Amniotic stem cell (primary cell): ENCODE measurements around the gene DGKZ.
"Not testable (repeated sequence)": the region's sequence is repeated elsewhere in the genome, so short reads cannot be mapped to it uniquely, and the experiment has no call there.

Experiments
- DNase-seq: peaks from one replicate; lab custom pipeline; 2025; lab: John Stamatoyannopoulos, UW

DGKZ gene

GRCh38 chr11:46367244-46367915, 20.1 kb downstream of the DGKZ start:
- DNase-seq: no peak

DNA sequence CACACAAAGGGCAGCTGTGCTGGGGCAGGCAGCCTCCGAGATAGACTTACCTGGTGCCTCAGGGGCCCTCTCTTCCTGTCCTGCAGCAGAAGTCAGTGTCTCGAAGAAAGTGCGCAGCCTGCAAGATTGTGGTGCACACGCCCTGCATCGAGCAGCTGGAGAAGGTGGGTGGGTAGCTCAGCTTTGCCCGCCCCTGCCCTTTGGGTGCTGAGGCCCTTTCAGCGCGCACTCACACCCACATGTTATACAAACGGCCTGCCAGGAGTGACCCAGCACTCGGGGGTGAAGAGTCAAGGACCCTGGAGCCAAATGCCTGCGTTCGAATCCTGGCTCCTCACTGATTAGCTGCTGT, 20.6 kb downstream of the DGKZ start:
- no peak for DNase-seq

DNA sequence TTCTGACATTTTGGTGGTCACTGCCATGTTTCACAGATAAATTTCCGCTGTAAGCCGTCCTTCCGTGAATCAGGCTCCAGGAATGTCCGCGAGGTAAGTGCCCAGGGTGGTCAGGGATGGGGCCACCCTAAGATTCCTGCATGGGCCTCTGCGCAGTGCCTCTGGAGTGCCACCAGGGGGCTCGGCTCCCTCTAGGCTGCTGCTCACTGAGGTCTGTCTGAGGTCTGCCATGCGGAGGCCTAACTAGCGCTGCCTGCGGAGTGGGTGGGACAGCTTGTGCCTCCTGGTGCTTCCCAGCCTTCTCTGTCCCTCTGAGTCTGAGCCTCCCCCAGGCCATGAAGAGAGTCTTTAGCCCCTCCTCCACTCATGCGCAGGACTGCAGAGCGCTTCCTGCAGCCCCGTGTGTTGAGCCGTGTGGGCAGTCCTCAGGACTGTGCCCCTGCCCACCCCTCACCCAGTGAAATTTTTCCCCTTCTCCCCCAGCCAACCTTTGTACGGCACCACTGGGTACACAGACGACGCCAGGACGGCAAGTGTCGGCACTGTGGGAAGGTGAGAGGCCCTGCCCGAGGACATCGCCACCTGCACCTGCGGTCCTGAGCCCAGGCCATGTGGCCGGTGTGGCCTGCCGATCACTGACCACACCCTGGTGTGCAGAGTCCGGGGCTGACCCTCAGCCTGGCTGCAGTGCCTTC, 22.3 kb downstream of the DGKZ start:
- no peak for DNase-seq

- no peak for DNase-seq
Observed at GRCh38 chr11:46370253-46370652, 23.0 kb downstream of the DGKZ start.

DNA sequence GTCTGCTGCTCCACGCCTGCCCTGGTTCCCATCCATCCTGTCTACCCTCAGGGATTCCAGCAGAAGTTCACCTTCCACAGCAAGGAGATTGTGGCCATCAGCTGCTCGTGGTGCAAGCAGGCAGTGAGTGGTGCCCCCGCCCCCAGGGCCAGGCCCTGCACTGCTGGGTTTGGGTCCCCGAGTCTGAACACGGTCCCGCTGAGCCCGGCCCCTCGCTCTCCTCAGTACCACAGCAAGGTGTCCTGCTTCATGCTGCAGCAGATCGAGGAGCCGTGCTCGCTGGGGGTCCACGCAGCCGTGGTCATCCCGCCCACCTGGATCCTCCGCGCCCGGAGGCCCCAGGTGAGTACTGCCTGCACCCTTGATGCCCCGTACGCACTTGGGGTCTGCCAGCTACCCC, 24.0 kb downstream of the DGKZ start:
- not testable (repeated sequence) for DNase-seq

- no peak for DNase-seq
Observed at GRCh38 chr11:46372086-46372485, 24.8 kb downstream of the DGKZ start.

DNA sequence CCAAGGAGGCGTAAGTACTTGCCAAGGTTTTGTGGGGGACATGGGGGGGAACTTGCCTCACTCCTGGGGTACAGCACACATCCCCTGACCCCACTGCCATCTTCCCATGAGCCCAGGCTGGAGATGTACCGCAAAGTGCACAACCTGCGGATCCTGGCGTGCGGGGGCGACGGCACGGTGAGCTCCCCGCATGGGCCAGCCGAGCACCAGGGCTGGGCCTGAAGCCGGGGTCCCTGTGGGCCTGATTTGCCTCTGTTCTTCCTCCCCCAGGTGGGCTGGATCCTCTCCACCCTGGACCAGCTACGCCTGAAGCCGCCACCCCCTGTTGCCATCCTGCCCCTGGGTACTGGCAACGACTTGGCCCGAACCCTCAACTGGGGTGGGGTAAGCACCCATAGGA, 25.2 kb downstream of the DGKZ start:
- DNase-seq: not testable (repeated sequence)

- no peak for DNase-seq
Observed at GRCh38 chr11:46373787-46374740, 26.8 kb downstream of the DGKZ start.

GRCh38 chr11:46374815-46375214, 27.6 kb downstream of the DGKZ start:
- no peak for DNase-seq

DNA sequence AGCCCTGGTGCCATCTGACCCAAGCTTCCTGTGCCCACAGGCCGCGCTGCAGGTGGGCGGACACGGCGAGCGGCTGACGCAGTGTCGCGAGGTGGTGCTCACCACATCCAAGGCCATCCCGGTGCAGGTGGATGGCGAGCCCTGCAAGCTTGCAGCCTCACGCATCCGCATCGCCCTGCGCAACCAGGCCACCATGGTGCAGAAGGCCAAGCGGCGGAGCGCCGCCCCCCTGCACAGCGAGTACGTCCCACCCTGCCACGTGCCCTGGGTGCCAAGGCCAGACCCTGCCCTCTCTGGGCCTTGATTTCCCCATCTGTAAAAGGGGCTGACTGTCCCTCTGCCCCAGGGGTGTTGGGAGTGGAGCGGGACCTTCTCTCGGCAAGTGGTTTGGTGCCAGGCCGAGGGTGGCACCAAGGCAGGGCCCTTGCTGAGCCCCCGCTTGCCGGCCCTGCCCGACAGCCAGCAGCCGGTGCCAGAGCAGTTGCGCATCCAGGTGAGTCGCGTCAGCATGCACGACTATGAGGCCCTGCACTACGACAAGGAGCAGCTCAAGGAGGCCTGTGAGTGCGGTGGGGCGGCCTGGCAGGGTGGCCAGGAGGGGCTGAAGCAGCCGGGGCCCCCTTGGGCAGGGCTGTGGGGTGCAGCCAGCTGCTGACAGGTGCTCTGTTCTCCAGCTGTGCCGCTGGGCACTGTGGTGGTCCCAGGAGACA, 28.3 kb downstream of the DGKZ start:
- DNase-seq: no peak

DNA sequence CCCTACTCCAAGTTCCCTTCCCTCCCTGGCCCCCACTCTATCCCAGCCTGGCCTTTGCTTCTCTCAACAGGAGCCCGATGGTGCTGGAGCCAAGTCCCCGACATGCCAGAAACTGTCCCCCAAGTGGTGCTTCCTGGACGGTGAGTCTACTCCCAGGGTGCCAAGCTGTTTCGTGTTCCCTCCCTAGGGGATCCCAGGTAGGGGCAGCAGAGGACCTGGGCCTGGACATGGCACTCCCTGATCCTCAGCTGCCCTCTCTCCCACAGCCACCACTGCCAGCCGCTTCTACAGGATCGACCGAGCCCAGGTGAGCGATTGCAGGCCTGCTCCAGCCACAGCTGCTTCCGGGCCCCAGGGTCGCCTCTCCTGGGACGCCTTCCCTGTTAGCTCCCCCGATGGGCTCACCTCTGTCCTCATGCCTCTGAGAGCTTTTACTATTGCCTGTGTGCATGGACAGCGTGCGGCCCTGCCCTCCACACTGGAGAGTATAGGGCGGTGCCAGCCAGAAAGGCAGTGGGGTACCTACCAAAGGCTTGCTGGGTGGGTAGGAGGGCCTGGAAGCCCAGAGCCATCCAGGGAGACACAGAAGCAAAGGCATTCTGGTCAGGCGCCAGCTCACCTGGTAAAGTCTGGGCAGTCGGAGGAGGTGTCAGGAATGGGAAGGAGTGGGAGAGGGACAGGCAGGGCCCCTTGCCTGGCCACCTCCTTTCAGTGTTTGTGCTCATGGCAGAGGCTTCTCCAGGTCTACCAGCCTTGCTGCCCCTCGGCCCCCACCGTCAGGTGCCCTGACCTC, 29.2 kb downstream of the DGKZ start:
- DNase-seq: no peak

DNA sequence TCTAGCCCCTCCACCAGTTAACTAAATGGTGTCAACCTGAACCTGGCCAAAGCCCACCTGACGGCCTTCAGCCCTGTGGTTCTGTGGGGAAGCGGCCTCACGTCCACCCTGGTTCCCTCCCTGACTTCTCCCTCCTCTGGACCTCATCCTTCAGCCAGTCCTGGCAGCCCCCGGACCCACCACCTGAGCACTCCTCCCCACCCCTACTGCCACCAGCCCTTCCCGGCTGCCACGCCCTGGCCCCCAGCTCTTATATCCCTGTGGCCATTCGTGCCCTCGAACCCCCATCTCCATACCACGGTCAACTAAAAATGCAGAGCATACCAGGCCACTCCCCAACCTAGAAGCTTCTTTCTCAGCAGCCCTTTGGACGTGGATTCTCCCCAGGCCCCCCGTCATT, 30.0 kb downstream of the DGKZ start:
- no peak for DNase-seq

DNA sequence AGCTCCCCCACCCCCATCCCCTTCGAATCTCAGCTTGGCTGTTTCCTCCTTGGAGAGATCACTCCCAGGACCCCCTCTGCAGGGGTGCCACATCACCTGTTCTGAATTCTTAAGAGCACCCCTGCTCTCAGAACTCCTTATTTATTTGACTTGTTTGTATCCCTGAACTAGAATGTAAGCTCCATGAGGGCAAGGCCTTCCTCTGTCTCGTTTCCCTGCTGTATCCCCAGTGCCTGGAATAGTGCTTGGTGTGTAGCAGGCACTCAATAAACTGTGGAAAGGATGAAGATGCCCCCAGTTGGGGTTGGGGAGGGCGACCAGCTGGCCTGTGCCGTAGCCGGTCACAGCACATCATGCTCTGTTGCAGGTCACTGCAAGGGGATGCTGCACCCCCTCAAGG, 30.6 kb downstream of the DGKZ start:
- no peak for DNase-seq

DNA sequence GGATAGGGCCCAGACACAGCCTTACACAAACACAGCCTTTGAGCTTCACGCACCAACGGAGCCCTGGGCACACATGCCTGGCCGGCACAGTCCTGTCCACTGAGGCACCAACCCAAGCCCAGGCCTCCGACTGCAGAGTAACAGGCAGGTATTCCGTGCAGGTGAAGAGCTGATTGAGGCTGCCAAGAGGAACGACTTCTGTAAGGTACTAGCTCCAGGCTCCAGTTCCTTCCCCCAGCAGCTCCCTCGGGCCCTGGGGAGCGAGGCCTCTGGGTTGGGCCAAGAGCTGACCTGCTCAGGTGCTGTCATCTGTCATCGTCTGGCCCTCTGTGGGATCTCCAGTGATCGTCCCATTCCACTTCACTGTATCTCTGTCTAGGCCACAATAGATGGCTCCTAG, 31.0 kb downstream of the DGKZ start:
- no peak for DNase-seq

DNA sequence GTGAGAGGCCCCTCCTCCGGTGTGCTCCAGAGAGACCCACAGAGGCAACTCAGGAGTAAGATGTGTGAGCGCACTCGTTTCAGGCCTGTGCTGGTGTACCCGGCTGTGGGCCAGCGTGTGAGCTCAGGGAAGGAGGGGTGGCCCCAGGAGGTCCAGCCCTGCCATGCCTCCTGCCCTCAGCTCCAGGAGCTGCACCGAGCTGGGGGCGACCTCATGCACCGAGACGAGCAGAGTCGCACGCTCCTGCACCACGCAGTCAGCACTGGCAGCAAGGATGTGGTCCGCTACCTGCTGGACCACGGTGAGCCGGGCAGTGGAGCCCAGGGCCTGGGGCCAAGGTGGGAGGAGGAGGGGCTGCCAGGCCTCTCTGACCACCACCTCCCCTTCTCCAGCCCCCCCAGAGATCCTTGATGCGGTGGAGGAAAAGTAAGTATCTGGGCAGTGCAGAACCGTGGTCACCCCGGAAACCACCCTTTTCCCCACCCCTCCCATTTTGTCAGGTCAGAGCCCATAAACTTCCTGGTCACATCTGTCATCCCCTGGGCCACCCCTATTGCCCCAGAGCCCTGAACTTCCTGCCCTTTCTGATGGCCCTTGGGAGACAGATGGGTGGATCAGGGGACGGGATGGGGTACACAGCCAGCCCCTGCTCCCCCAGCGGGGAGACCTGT, 31.7 kb downstream of the DGKZ start:
- DNase-seq: no peak

DNA sequence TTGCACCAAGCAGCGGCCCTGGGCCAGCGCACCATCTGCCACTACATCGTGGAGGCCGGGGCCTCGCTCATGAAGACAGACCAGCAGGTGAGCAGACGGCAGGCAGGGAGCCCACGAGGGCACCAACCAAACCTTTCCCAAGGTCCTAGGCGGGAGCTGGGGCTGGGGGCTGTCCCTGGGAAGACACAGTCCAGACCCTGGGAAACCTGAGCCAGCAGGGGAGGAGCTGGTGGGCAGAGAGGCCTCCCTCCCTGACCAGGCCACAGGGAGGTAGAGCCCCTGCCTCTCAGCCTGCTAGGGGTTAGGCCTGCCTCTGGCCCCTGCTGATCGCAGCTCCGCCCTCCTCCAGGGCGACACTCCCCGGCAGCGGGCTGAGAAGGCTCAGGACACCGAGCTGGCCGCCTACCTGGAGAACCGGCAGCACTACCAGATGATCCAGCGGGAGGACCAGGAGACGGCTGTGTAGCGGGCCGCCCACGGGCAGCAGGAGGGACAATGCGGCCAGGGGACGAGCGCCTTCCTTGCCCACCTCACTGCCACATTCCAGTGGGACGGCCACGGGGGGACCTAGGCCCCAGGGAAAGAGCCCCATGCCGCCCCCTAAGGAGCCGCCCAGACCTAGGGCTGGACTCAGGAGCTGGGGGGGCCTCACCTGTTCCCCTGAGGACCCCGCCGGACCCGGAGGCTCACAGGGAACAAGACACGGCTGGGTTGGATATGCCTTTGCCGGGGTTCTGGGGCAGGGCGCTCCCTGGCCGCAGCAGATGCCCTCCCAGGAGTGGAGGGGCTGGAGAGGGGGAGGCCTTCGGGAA, 32.4 kb downstream of the DGKZ start:
- DNase-seq: not testable (repeated sequence)

- DNase-seq: no peak
Observed at GRCh38 chr11:46380340-46381047, 33.2 kb downstream of the DGKZ start.

- DNase-seq: no peak
Observed at GRCh38 chr11:46381048-46381818, 34.0 kb downstream of the DGKZ start, which contains the start of gene MDK. MDK (plus strand) TSS chr11:46381669; CDS start chr11:46382058, 389 bp downstream.
